ENCODE data around the gene DNAH2.

DNAH2 gene

DNA sequence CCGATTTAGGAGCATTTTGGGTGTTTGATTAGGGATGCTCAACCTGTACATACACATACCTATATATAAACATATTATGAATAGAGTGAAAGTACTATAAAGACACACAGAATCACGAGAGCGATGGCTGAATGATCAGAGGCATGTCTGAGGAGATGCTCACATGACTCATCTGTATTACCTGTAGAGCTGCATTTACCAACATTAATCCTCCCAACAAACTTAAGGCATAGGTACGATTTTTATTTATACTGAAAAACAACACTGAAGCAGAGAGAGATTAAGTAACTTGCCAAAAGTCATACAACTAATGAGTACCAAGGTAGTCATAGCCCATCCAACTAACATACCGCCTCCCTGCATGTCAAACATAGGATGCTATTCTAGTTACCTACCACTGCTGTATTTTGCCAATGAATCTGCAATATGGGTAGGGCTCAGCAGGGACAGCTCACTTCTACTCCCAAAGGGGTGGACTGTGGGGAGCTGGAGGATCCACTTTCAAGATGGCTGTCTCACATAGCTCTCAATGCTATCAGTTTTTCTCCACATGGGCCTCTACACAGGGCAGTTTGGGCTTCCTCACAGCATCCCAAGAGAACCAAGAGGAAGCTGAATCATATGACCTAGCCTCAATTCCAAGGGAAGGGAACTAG is 147.6 kb downstream of the DNAH2 start:
- DNase-seq (ENCODE audit: low read depth, low spot score): no peak

DNA sequence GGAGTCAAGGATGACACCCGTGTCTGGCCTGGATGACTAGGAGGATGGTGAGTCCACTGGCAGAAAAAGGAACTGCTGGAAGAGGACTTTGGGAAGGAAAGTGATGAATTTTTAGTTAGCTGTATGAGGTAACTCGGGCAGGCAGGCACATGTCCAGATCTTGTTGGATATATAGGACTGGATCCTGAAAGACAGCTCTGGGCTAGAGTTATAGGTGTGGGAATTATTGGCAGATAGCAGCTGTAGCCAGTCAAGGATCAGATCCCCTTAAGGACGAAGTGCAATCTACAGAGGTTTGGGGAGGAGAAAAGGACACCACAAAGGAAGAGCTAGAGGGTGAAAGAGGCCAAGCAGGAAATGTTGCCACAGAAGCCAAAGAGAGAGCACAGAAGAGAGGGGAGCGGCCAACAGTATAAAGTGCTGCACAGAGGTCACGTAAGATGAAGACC is 150.4 kb downstream of the DNAH2 start:
- DNase-seq (ENCODE audit: low read depth, low spot score): no peak

DNA sequence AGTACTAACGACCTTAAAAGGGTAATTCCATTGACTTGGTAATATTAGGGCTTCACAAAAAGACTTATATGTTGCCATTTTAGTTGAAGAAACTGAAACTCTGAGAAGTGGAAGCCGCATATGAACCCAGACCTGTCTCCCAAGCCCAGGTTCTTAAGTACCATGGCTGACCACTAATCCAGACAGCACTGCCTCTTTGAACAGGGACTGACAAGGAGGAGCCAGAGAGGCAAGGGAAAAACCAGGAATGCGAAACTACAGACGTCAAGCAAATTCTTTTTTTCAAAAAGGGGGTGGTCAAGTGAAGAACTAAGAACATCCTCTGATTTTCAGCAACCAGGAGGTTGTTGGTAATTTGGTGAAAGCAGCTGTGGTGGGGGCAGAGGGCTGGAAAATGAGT is 155.5 kb downstream of the DNAH2 start:
- DNase-seq (ENCODE audit: low read depth, low spot score): no peak

DNA sequence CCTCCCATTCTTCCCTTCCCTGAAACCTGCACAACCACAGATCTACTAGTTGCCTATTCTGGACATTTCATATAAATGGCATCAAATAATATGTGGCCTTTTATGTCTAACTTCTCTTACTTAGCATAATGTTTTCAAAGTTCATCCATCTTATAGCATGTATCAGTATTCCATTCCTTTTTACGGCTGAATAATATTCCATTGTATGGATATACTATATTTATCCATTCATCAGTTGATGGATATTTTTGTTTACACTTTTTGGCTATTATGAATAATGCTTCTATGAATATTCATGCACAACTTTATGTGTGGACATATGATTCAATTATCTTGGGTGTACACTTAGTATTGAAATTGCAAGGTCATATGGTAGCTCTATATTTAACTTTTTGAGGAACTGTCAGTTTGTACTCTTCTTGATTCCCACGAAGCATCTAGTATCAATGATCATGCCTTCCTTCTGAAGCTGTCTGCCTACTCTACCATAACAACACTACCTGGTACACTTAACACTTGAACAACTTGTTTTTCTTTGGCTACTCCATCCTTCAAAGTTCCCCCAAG is 158.3 kb downstream of the DNAH2 start:
- DNase-seq (ENCODE audit: low read depth, low spot score): no peak

DNA sequence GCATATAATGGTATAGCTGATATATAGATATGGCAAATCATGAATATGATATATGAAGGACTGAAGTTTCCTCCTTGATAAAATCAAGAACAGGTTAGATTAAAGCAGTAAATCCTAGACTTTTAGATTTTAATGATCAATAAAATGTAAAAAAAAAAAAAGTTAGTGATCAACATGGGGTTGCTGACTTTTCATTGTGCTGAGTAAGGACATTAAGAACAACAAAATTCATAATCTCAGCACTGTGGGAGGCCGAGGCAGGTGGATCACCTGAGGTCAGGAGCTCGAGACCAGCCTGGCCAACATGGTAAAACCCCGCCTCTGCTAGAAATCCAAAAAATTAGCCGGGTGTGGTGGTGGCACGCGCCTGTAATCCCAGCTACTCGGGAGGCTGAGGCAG is 160.7 kb downstream of the DNAH2 start:
- DNase-seq (ENCODE audit: low read depth, low spot score): no peak

DNA sequence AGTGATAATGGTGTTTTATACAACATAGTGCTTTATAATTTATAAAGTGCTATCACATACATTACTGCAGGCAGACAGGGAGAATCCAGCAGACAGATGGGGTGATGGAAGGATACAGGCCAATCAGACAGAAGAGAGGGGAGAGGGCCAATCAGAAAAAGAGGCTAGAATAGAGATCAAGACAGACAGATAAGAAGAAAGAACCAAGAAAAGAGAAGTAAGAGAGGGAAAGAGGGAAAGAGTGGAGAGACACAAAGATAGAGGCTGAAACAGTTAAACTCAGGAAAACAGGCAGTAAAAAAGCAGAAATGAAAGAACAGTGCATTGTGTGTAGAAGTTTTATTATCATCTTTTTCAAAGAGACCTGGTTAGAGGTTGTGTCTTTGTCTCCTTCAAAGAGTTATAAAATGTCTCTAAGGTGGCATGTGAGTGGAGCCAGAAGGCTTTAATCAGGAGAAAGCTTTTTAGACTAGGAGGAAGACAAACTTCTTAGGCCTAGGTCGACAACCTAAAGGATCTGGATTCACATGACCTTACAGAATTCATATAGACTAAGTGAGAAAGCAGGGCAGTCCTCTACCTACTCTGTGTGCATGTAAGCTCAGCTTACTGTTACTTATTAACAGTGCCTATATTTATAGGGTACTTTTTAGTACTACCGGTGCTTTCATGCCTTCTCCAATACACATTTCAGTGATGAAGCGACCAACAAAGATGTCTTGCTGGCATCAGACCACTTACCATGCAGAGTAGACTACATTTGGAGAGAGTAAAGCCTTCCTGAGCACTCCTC is 162.7 kb downstream of the DNAH2 start:
- DNase-seq (ENCODE audit: low read depth, low spot score): no peak

DNA sequence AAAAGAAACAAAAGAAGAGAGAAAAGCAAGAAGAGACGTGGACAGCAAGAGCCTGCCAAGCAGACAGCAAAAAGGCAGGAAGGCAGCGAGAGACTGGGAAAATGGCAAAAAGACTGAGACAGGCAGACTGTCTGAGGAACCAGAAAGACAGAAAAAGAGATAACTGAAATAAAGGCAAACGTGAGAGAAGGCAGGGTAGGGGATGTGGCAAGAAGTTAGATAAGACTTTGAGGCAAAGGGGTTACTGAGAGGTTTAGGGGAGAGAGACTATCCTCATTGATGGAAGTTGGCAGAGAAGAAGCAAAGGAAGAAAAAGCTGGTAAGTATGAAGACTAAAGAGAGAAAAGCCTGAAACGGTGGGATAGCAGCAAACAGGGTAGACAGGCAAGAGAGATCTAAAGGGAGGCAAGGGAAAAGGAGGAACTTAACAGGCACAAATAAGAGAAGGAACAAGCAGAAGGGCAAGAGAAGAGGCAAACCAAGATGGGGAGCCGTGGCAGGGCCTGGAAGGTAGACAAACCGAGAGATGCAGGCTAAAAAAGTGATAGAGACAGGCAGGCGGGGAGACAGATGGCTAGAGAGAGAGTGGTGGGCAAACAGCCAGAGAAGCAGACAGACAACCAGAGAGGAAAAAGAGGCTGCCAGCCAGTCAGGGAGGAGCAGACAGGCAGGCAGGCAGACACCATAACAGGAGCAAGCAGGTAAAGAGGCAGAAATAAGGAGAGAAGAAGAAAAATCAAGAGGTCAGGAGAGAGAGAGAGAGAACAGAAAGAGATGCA is 163.9 kb downstream of the DNAH2 start:
- no peak for DNase-seq (ENCODE audit: low read depth, low spot score)

DNA sequence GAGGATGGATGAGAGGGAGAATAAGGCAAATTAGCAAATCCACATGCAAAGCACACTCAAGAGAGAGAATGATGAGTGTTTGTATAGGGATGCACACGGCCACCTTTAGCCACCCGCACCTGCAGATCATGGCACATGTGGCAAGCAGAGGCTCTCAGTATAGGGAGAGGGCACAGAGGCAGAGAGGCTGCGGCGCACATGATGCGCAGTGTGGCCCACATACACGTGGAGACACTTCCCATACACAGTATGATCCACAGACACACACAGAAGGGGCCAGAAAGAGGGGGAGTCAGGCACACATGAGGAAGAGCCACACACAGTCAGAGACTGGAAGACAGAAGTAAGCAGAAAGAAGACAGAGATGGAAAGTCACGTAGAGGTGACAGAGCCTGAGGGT is 164.5 kb downstream of the DNAH2 start:
- no peak for DNase-seq (ENCODE audit: low read depth, low spot score)

DNA sequence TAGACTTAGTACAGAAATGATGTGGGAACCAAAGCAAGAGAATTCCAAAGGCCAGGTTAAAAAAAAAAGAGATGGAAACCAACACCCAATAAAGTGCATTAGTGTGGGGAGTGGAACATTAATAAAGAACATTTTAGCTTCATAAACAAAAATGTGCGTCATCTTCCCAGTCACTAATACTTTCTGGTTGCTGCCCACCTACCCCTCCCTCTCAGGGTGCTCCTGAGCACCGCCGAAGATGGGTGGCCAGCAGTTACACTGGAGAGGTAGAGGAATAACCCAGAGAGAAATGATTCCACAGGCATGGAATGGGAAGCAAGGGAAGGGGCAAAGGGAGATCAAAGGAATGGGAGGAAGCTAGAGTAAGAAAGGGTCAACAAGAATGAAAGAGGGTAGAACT is 165.1 kb downstream of the DNAH2 start:
- no peak for DNase-seq (ENCODE audit: low read depth, low spot score)
